Fibroblast of lung (primary cell): Measurements from ENCODE around the gene MESP1. TPM values are rescaled to one million over a fixed set of nuclear protein-coding genes. Genes with fewer than 3 reads are reported as not detected.

ENCODE experiments used
- DNase-seq, 2 donors: peaks; one replicate each; pipeline versions ENCODE4 v3.0.0 to v3.0.0-alpha.2; 2010; ENCODE audit warnings: low read depth in 2 of 2
- H2AFZ ChIP-seq: 2 replicates; pipeline ENCODE4 v1.5.1; 2012; ENCODE audit warnings: low read length, control low read depth, inconsistent platforms
- H3K27ac ChIP-seq: 2 replicates; pipeline ENCODE4 v1.5.1; 2011; ENCODE audit warnings: low read length, control low read depth; ENCODE audit not compliant: insufficient read depth
- H3K27me3 ChIP-seq: 2 replicates; pipeline ENCODE4 v1.5.1; 2011; ENCODE audit warnings: mild to moderate bottlenecking, low read length; ENCODE audit not compliant: control insufficient read depth, insufficient read depth
- H3K36me3 ChIP-seq: 2 replicates; pipeline ENCODE4 v1.5.1; 2011; ENCODE audit warnings: low read length; ENCODE audit not compliant: control insufficient read depth, insufficient read depth
- H3K4me1 ChIP-seq: 2 replicates; pipeline ENCODE4 v1.5.1; 2011; ENCODE audit warnings: low read length; ENCODE audit not compliant: control insufficient read depth, insufficient read depth; ENCODE audit errors: extremely low read depth
- H3K4me2 ChIP-seq: 2 replicates; pipeline ENCODE4 v1.5.1; 2011; ENCODE audit warnings: low read length, control low read depth; ENCODE audit not compliant: insufficient read depth; ENCODE audit errors: extremely low read depth
- H3K4me3 ChIP-seq, 4 experiments: fragments of 200-600 bp in 1 of 4; sonication (generic) in 1 of 4; replicated peaks in 1 of 4; 2 replicates each; pipeline ENCODE4 v1.5.1; 2011 to 2016; ENCODE audit warnings: low read length in 4 of 4, low read depth in 3 of 4, mild to moderate bottlenecking in 3 of 4, control low read depth in 2 of 4, inconsistent platforms in 1 of 4, mixed read lengths in 1 of 4; ENCODE audit not compliant: insufficient read depth in 1 of 4; ENCODE audit errors: control extremely low read depth in 1 of 4
- H3K79me2 ChIP-seq: 2 replicates; pipeline ENCODE4 v1.5.1; 2012; ENCODE audit warnings: mild to moderate bottlenecking, low read length, inconsistent platforms; ENCODE audit not compliant: control insufficient read depth, insufficient read depth
- H3K9ac ChIP-seq: 2 replicates; pipeline ENCODE4 v1.5.1; 2011; ENCODE audit warnings: mild to moderate bottlenecking, low read length, control low read depth; ENCODE audit not compliant: insufficient read depth
- H3K9me3 ChIP-seq: 2 replicates; pipeline ENCODE4 v1.5.1; 2012; ENCODE audit warnings: low read depth, low read length; ENCODE audit not compliant: control insufficient read depth, insufficient read depth
- H4K20me1 ChIP-seq: 2 replicates; pipeline ENCODE4 v1.5.1; 2011; ENCODE audit warnings: low read length; ENCODE audit not compliant: control insufficient read depth, insufficient read depth; ENCODE audit errors: extremely low read depth
- EZH2 ChIP-seq: IDR thresholded peaks from 2 replicates; pipeline ENCODE4 v1.5.1; 2012; ENCODE audit warnings: low read length, control low read depth, mild to moderate bottlenecking; ENCODE audit errors: missing control alignments
- polyA plus RNA-seq, 2 donors: library from polyadenylated mRNA; depleted of rRNA in 1 of 2; stranded (reverse) in 1 of 2; unstranded in 1 of 2; fragments of >200 nt; gene quantifications; 2 replicates each; pipeline ENCODE4 v1.2.1, GENCODE V29; 2011 to 2012; ENCODE audit warnings: missing spikeins in 1 of 2
- total RNA-seq: library from RNA; depleted of rRNA; stranded (reverse); fragments of >200 nt; gene quantifications from 2 replicates; pipeline ENCODE4 v1.2.1, GENCODE V29; 2014
- TF ChIP-seq, protein P1 (sequence below), 2 donors: IDR thresholded peaks in 1 of 2; conservative IDR thresholded peaks in 1 of 2; 1 replicate in 1 of 2; 2 replicates in 1 of 2; pipeline ENCODE4 v1.5.1; 2011 to 2012; ENCODE audit warnings: low read length in 2 of 2, control low read depth in 1 of 2, inconsistent platforms in 1 of 2, low read depth in 1 of 2, mild to moderate bottlenecking in 1 of 2

MESP1 gene
- total and polyA plus RNA-seq, 2 donors (not counting 1 experiment from before 2014, with no cell fraction given): 1.3 TPM; not detected in 1

DNA sequence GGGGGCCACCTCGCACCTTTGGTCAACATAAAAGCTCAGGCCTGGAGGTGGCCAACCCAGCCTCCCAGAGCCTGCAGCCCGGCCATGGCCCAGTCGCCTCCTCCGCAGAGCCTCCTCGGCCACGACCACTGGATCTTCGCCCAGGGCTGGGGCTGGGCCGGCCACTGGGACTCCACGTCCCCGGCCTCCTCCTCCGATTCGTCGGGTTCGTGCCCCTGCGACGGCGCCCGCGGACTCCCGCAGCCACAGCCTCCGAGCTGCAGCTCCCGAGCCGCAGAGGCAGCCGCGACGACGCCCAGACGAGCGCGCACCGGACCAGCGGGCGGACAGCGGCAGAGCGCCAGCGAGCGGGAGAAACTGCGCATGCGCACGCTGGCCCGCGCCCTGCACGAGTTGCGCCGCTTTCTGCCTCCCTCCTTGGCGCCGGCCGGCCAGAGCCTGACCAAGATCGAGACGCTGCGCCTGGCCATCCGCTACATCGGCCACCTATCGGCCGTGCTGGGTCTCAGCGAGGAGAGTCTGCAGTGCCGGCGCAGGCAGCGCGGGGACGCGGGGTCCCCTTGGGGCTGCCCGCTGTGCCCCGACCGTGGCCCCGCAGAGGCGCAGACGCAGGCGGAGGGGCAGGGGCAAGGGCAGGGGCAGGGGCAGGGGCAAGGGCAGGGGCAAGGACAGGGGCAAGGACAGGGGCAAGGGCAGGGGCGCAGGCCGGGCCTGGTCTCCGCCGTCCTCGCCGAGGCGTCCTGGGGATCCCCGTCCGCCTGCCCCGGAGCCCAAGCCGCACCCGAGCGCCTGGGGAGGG is 25.4 kb upstream of the MESP1 start, which contains the start of gene MESP2:
Gene MESP2 (plus strand): TSS at position 59 of the 799 bp plus-strand sequence. CDS start 26 bp downstream, at position 85.
- H3K9me3 ChIP-seq: no peaks in the 10 kb centered on the region
- H3K27ac ChIP-seq: no peak within 1 kb of the TSS
- H3K79me2 ChIP-seq: no peaks in the 10 kb centered on the region
- H4K20me1 ChIP-seq: no peaks in the 10 kb centered on the region
- no peaks in the 10 kb centered on the region for H3K36me3 ChIP-seq
- TF ChIP-seq, protein P1, sequence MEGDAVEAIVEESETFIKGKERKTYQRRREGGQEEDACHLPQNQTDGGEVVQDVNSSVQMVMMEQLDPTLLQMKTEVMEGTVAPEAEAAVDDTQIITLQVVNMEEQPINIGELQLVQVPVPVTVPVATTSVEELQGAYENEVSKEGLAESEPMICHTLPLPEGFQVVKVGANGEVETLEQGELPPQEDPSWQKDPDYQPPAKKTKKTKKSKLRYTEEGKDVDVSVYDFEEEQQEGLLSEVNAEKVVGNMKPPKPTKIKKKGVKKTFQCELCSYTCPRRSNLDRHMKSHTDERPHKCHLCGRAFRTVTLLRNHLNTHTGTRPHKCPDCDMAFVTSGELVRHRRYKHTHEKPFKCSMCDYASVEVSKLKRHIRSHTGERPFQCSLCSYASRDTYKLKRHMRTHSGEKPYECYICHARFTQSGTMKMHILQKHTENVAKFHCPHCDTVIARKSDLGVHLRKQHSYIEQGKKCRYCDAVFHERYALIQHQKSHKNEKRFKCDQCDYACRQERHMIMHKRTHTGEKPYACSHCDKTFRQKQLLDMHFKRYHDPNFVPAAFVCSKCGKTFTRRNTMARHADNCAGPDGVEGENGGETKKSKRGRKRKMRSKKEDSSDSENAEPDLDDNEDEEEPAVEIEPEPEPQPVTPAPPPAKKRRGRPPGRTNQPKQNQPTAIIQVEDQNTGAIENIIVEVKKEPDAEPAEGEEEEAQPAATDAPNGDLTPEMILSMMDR (conservative IDR thresholded peaks at IDR 0.05 in 1 of 2, IDR thresholded peaks at IDR 0.05 in 1 of 2; ENCODE audit: low read depth in 1 of 2, low read length in 2 of 2): peak; percentile 29 to 33
- no peak for TF ChIP-seq EZH2
- no peaks in the 10 kb centered on the region for H3K27me3 ChIP-seq
- H3K4me3 ChIP-seq: peak within 1 kb of the TSS in 2 of 4 experiments; percentile 24 to 52
- peak within 1 kb of the TSS; percentile 60 for H2AFZ ChIP-seq
- peak within 1 kb of the TSS; percentile 89 for H3K4me2 ChIP-seq
- DNase-seq: peak; percentile 69 to 76
- H3K4me1 ChIP-seq: no peaks in the 10 kb centered on the region
- H3K9ac ChIP-seq: peak within 1 kb of the TSS; percentile 25

DNA sequence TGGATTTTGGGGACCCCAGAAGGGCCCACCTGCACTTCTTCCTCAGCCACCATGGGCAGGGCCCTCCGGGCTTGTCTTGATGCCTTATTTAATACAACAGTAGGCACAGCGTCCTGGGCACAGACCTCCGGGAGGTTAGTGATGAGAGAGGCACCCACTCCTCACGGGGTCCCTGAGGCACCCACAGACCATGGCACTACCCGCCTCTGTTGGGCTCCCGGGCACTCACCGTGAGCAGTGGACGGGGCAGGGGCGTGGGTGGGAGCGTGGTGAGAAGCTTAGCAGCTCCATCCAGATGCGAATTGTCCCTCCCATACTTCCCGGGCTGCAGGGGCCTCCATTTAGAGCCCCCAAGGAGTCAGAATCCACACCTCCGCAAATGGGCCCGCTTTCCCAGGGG is 24.8 kb upstream of the MESP1 start:
- Histone ChIP-seq H3K36me3 (no peaks in the 10 kb centered on the region), H3K4me2 (peak overlapping the region; percentile 61), H3K4me3 (peak overlapping the region in 1 of 4 experiments; percentile 52), H3K9ac (no peak overlapping the region), H2AFZ (no peak overlapping the region), H3K79me2 (no peaks in the 10 kb centered on the region), H3K4me1 (no peaks in the 10 kb centered on the region), H3K9me3 (no peaks in the 10 kb centered on the region), H3K27ac (no peak overlapping the region), H3K27me3 (no peaks in the 10 kb centered on the region), H4K20me1 (no peaks in the 10 kb centered on the region)
- DNase-seq: no peak
- TF ChIP-seq, protein P1 (conservative IDR thresholded peaks at IDR 0.05 in 1 of 2, IDR thresholded peaks at IDR 0.05 in 1 of 2; ENCODE audit: low read depth in 1 of 2, low read length in 2 of 2): no peak
- no peak for TF ChIP-seq EZH2

DNA sequence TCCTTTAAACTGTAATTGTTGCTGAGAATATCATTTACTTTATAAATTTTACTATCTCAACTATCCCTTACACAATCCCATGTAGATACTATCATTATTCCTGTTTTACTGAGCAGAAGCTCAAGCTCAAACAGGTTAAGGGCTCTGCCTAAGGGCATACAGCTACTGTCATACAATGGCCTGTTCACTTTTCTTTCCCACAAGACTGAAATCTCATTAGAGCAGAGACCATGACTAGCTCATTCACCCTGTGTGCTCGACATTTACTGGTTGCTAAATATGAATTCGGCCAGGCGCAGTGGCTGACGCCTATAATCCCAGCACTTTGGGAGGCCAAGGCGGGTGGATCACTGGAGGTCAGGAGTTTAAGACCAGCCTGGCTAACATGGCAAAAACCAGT is 23.4 kb upstream of the MESP1 start:
- H3K36me3 ChIP-seq: no peaks in the 10 kb centered on the region
- H3K4me1 ChIP-seq: peaks cover 6% of the 10 kb centered on the region
- no peaks in the 10 kb centered on the region for H4K20me1 ChIP-seq
- no peak overlapping the region for H3K4me3 ChIP-seq
- H3K27me3 ChIP-seq: no peaks in the 10 kb centered on the region
- TF ChIP-seq, protein P1 (conservative IDR thresholded peaks at IDR 0.05 in 1 of 2, IDR thresholded peaks at IDR 0.05 in 1 of 2; ENCODE audit: low read depth in 1 of 2, low read length in 2 of 2): no peak
- no peak for TF ChIP-seq EZH2
- no peak overlapping the region for H3K9ac ChIP-seq
- H3K4me2 ChIP-seq: no peak overlapping the region
- no peaks in the 10 kb centered on the region for H3K9me3 ChIP-seq
- no peak overlapping the region for H3K27ac ChIP-seq
- H3K79me2 ChIP-seq: no peaks in the 10 kb centered on the region
- no peak for DNase-seq
- H2AFZ ChIP-seq: no peak overlapping the region
